ENCODE results near the gene CFAP299.

Gene CFAP299

GRCh38 chr4:80452768-80453167 lies 117.2 kb downstream of the CFAP299 start:
- DNase-seq = no peak

GRCh38 chr4:80454040-80454439 lies 118.5 kb downstream of the CFAP299 start:
- DNase-seq = no peak

- no peak for DNase-seq
Measured at GRCh38 chr4:80454556-80454955, 119.0 kb downstream of the CFAP299 start.

GRCh38 chr4:80459918-80460473 lies 124.5 kb downstream of the CFAP299 start:
- peak; percentile 34 for DNase-seq

- no peak for DNase-seq
Measured at GRCh38 chr4:80461412-80461811, 125.9 kb downstream of the CFAP299 start.

- DNase-seq = peak; percentile 19
Measured at GRCh38 chr4:80462621-80463091, 127.1 kb downstream of the CFAP299 start.

- no peak for DNase-seq
Measured at GRCh38 chr4:80463509-80463908, 128.0 kb downstream of the CFAP299 start.

- DNase-seq = no peak
Measured at GRCh38 chr4:80465238-80465637, 129.7 kb downstream of the CFAP299 start.

- DNase-seq = no peak
Measured at GRCh38 chr4:80465736-80466135, 130.2 kb downstream of the CFAP299 start.

GRCh38 chr4:80466618-80467017 lies 131.1 kb downstream of the CFAP299 start:
- no peak for DNase-seq

- DNase-seq = no peak
Measured at GRCh38 chr4:80471756-80472155, 136.2 kb downstream of the CFAP299 start.

GRCh38 chr4:80475236-80475635 lies 139.7 kb downstream of the CFAP299 start:
- no peak for DNase-seq

- DNase-seq = no peak
Measured at GRCh38 chr4:80475798-80476197, 140.3 kb downstream of the CFAP299 start.

GRCh38 chr4:80484712-80485111 lies 149.2 kb downstream of the CFAP299 start:
- DNase-seq = no peak

- DNase-seq = no peak
Measured at GRCh38 chr4:80486603-80487002, 151.1 kb downstream of the CFAP299 start.

GRCh38 chr4:80489798-80490197 lies 154.3 kb downstream of the CFAP299 start:
- no peak for DNase-seq

GRCh38 chr4:80492761-80493160 lies 157.2 kb downstream of the CFAP299 start:
- DNase-seq = peak; percentile 77

- no peak for DNase-seq
Measured at GRCh38 chr4:80495865-80496264, 160.3 kb downstream of the CFAP299 start.

GRCh38 chr4:80498725-80499124 lies 163.2 kb downstream of the CFAP299 start:
- no peak for DNase-seq

- DNase-seq = peak; percentile 66
Measured at GRCh38 chr4:80500613-80501012, 165.1 kb downstream of the CFAP299 start.

- DNase-seq = no peak
Measured at GRCh38 chr4:80507077-80507476, 171.5 kb downstream of the CFAP299 start.

GRCh38 chr4:80507507-80507906 lies 172.0 kb downstream of the CFAP299 start:
- DNase-seq = no peak

- DNase-seq = no peak
Measured at GRCh38 chr4:80515496-80515895, 180.0 kb downstream of the CFAP299 start.

- no peak for DNase-seq
Measured at GRCh38 chr4:80521438-80521837, 185.9 kb downstream of the CFAP299 start.

GRCh38 chr4:80526697-80527096 lies 191.2 kb downstream of the CFAP299 start:
- DNase-seq = no peak
